Adipose tissue (tissue), 3 donors: ENCODE data around the gene MESD. TPM values are rescaled to one million over a fixed set of nuclear protein-coding genes. Genes with fewer than 3 reads are reported as not detected.

Experiments used
- H3K27ac ChIP-seq: one replicate; pipeline ENCODE4 v1.5.1; 2013; ENCODE audit warnings: low read depth, low read length
- WGBS, 3 donors: extraction: QIAGEN DNeasy Blood & Tissue Kit; methylation state at CpG; one replicate each; pipeline ENCODE4 v1.1.7; 2013; 5-methylcytosine and 5-hydroxymethylcytosine counted together
- polyA plus RNA-seq, 3 donors: library from polyadenylated mRNA; stranded (reverse); fragments of 200-250 nt; gene quantifications; one replicate each; pipeline ENCODE4 v1.2.3, GENCODE V29; 2013
- donor health status: healthy with polysubstance abuse.
- donor health status: Bipolar disorder and iron deficiency.
- donor health status: healthy.

Gene MESD
- polyA plus RNA-seq, 3 donors = 10.7 to 14.1 (median 12.7) TPM

- 67 to 85% (median 76%) methylated on average over 1 of the region's 1 CpG for WGBS, 3 donors
- H3K27ac ChIP-seq = no peak overlapping the region
Measured at GRCh38 chr15:80998251-80998650, 8.6 kb upstream of the MESD start.

GRCh38 chr15:80997692-80998091, 8.1 kb upstream of the MESD start:
- WGBS, 3 donors = 98 to 100% (median 100%) methylated on average over 1 of the region's 1 CpG
- no peak overlapping the region for H3K27ac ChIP-seq

GRCh38 chr15:80996247-80996646, 6.6 kb upstream of the MESD start:
- 95 to 100% (median 100%) methylated on average over 1 of the region's 1 CpG for WGBS, 3 donors
- H3K27ac ChIP-seq = no peak overlapping the region

GRCh38 chr15:80992441-80992840, 2.8 kb upstream of the MESD start:
- WGBS, 3 donors = 89 to 100% (median 100%) methylated on average over 1 of the region's 1 CpG
- no peak overlapping the region for H3K27ac ChIP-seq

- 54 to 88% (median 57%) methylated on average over 4 of the region's 4 CpGs for WGBS, 3 donors
- H3K27ac ChIP-seq = no peak overlapping the region
Measured at GRCh38 chr15:80992006-80992405, 2.4 kb upstream of the MESD start.

GRCh38 chr15:80991421-80991820, 1.8 kb upstream of the MESD start:
- WGBS, 3 donors = 44 to 61% (median 45%) methylated on average over 5 of the region's 5 CpGs
- H3K27ac ChIP-seq = no peak overlapping the region

- no peak overlapping the region for H3K27ac ChIP-seq
- WGBS, 3 donors = 83 to 100% (median 94%) methylated on average over 1 of the region's 1 CpG
Measured at GRCh38 chr15:80990955-80991354, 1.3 kb upstream of the MESD start.

- WGBS, 3 donors = 0 to 2% (median 1%) methylated on average over 7 of the region's 7 CpGs
- H3K27ac ChIP-seq = peak overlapping the region; percentile 19
Measured at GRCh38 chr15:80989081-80989517, 520 bp downstream of the MESD start.

GRCh38 chr15:80988148-80988796, 1.3 kb downstream of the MESD start:
- 33 to 76% (median 66%) methylated on average over 8 of the region's 8 CpGs for WGBS, 3 donors
- H3K27ac ChIP-seq = no peak overlapping the region

- 90 to 100% (median 100%) methylated on average over 1 of the region's 1 CpG for WGBS, 3 donors
Measured at GRCh38 chr15:80986487-80986886, 3.1 kb downstream of the MESD start.

GRCh38 chr15:80985981-80986380, 3.6 kb downstream of the MESD start:
- 78 to 93% (median 89%) methylated on average over 5 of the region's 5 CpGs for WGBS, 3 donors
- H3K27ac ChIP-seq = no peak overlapping the region

More at GRCh38 chr15:80986487-80986886, 3.1 kb downstream of the MESD start:
- no peak overlapping the region for H3K27ac ChIP-seq

- no peak overlapping the region for H3K27ac ChIP-seq
- WGBS, 3 donors = 50 to 70% (median 53%) methylated on average over 9 of the region's 9 CpGs
Measured at GRCh38 chr15:80984856-80985255, 4.8 kb downstream of the MESD start.

GRCh38 chr15:80982839-80983238, 6.8 kb downstream of the MESD start:
- no peak overlapping the region for H3K27ac ChIP-seq
- WGBS, 3 donors = 81 to 95% (median 94%) methylated on average over 5 of the region's 5 CpGs

- H3K27ac ChIP-seq = no peak overlapping the region
- WGBS, 3 donors = 91 to 95% (median 92%) methylated on average over 2 of the region's 2 CpGs
Measured at GRCh38 chr15:80982205-80982604, 7.4 kb downstream of the MESD start.

- no peak overlapping the region for H3K27ac ChIP-seq
- 82 to 90% (median 82%) methylated on average over 8 of the region's 8 CpGs for WGBS, 3 donors
Measured at GRCh38 chr15:80979538-80980200, 9.9 kb downstream of the MESD start.

- 88 to 91% (median 91%) methylated on average over 7 of the region's 7 CpGs for WGBS, 3 donors
- no peak overlapping the region for H3K27ac ChIP-seq
Measured at GRCh38 chr15:80978685-80979329, 10.8 kb downstream of the MESD start.

- 34 to 47% (median 36%) methylated on average over 7 of the region's 7 CpGs for WGBS, 3 donors
- no peak overlapping the region for H3K27ac ChIP-seq
Measured at GRCh38 chr15:80977627-80978036, 12.0 kb downstream of the MESD start.

- H3K27ac ChIP-seq = no peak overlapping the region
- 91 to 94% (median 94%) methylated on average over 4 of the region's 4 CpGs for WGBS, 3 donors
Measured at GRCh38 chr15:80976851-80977250, 12.8 kb downstream of the MESD start.

- no peak overlapping the region for H3K27ac ChIP-seq
- 95 to 99% (median 99%) methylated on average over 4 of the region's 4 CpGs for WGBS, 3 donors
Measured at GRCh38 chr15:80974914-80975313, 14.7 kb downstream of the MESD start.
